Measurements from ENCODE around the gene RPL14.
"Not testable (repeated sequence)": the region's sequence is repeated elsewhere in the genome, so short reads cannot be mapped to it uniquely, and the experiment has no call there.

RPL14 gene

DNA sequence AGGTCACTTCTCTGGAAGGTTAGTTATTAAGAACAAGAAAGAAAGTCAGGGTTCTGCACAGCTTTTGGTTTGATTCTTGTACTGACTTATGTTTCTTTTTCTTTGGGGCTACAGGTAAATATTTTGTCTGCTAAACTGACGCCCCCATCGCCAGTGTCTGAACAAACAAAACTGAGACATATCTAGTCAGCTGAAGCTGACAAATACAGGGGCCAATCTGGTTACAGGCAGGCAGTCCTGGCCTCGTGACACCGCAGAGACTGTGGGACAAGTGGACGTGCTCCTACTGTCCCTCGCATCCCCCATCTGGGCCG lies 4.6 kb upstream of the RPL14 start:
- TF ChIP-seq, protein P1, sequence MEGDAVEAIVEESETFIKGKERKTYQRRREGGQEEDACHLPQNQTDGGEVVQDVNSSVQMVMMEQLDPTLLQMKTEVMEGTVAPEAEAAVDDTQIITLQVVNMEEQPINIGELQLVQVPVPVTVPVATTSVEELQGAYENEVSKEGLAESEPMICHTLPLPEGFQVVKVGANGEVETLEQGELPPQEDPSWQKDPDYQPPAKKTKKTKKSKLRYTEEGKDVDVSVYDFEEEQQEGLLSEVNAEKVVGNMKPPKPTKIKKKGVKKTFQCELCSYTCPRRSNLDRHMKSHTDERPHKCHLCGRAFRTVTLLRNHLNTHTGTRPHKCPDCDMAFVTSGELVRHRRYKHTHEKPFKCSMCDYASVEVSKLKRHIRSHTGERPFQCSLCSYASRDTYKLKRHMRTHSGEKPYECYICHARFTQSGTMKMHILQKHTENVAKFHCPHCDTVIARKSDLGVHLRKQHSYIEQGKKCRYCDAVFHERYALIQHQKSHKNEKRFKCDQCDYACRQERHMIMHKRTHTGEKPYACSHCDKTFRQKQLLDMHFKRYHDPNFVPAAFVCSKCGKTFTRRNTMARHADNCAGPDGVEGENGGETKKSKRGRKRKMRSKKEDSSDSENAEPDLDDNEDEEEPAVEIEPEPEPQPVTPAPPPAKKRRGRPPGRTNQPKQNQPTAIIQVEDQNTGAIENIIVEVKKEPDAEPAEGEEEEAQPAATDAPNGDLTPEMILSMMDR (IDR thresholded peaks at IDR 0.05; ENCODE audit: insufficient read depth, low read depth, low read length, missing control alignments): no peak
- H3K4me3 ChIP-seq (ENCODE audit: low read length): peak overlapping the region; percentile 80
- DNase-seq (ENCODE audit: low read depth): no peak

DNA sequence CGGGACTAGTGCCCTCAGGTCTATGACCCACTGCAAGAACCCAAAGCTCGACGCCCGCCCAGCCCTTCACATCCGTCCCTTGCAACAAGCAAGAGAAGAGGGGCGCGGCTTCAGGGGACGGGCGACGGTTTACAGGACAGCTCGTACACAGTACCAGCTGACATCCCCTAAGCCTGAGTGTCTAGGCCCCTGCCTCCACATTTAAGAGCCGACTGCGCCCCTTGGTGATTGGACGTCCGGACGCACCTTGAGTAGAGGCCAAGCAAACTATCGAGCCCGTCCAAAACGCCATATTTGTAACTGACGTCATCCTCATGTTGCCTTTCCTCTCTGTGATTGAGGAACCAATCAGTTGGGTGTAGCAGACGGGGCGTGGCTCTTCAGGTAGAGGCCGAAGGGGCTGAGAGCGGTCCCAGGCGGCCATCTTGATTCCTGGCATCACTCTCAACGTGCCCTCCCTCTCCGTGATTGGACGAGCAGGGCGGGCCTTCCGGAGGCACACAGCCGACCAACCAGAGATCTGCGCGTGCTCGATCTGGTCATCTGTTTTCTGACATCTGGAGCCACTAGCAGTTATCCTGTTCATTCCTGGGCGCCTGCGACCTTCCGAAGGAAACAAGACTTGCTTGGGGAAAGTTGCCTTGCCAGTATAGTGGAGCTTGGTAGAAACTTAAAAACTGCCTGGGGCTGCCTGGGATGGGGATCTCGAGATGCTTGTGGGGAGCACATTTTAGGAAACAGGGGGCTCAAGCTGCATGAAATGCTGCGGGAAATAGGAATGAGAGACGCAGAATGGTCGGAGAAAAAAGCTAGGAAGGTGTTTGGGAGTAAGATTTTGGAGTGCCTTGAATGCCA lies 4.0 kb upstream of the RPL14 start:
- TF ChIP-seq, protein P1 (IDR thresholded peaks at IDR 0.05; ENCODE audit: insufficient read depth, low read depth, low read length, missing control alignments): no peak
- H3K4me3 ChIP-seq (ENCODE audit: low read length): peak overlapping the region; percentile 80
- peak; percentile 99 for DNase-seq (ENCODE audit: low read depth)

DNA sequence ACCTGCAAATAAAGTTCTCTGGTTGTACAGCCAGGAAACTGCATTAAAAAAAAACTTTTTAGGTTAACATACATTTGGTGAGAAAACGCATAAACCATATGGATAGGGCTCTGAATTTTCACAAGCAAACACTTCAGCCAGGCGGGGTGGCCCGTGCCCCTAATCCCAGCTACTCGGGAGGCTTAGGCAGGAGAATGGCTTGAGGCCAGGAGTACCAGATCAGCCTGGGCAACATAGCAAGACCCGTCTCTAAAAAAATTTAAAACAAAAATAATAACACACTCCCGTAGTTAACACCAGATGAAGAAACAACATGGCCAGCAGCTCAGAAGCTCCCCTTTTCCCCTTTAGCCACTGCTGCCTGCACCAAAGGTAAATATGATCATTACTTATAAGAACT lies 3.2 kb upstream of the RPL14 start:
- TF ChIP-seq, protein P1 (IDR thresholded peaks at IDR 0.05; ENCODE audit: insufficient read depth, low read depth, low read length, missing control alignments): no peak
- no peak for DNase-seq (ENCODE audit: low read depth)
- peak overlapping the region; percentile 80 for H3K4me3 ChIP-seq (ENCODE audit: low read length)

DNA sequence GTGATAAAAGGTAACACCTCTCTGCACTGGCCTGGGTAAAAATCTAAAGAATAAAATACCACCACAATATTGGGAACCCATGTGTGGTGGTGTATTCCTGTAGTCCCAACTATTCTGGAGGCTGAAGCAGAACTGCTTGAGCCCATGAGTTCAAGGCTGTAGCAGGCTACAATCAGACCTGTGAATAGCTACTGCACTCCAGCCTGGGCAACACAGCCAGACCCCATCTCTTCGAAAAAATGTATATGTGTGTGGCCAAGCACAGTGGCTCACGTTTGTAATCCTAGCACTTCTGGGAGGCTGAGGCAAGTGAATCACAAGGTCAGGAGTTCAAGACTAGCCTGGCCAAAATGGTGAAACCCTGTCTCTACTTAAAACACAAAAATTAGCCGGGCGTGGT lies 1.8 kb upstream of the RPL14 start:
- DNase-seq (ENCODE audit: low read depth): no peak
- TF ChIP-seq, protein P1 (IDR thresholded peaks at IDR 0.05; ENCODE audit: insufficient read depth, low read depth, low read length, missing control alignments): no peak
- H3K4me3 ChIP-seq (ENCODE audit: low read length): no peak overlapping the region

DNA sequence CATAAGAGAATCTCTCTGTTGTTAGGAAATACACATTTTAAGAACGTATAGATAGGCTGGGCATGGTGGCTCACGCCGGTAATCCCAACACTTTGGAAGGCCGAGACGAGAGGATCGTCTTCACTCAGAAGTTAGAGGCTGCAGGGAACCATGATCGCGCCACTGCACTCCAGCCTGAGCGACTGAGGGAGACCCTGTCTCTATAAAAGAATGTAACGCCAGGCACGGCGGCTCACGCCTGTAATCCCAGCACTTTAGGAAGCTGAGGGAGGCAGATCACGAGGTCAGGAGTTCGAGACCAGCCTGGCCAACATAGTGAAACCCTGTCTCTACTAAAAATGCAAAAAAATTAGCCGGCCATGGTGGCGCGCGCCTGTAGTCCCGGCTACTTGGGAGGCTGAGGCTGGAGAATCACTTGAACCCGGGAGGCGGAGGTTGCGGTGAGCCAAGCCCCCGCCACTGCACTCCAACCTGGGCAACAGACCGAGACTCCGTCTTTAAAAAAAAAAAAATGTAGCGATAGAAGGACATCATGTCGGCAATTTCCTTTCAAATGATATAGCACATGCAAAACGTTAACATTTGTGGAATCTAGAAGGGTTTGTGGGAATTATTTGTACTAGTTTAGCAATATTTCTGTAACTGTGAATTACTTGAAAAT lies 730 bp upstream of the RPL14 start:
- H3K4me3 ChIP-seq (ENCODE audit: low read length): peak overlapping the region; percentile 99
- TF ChIP-seq, protein P1 (IDR thresholded peaks at IDR 0.05; ENCODE audit: insufficient read depth, low read depth, low read length, missing control alignments): no peak
- DNase-seq (ENCODE audit: low read depth): no peak

DNA sequence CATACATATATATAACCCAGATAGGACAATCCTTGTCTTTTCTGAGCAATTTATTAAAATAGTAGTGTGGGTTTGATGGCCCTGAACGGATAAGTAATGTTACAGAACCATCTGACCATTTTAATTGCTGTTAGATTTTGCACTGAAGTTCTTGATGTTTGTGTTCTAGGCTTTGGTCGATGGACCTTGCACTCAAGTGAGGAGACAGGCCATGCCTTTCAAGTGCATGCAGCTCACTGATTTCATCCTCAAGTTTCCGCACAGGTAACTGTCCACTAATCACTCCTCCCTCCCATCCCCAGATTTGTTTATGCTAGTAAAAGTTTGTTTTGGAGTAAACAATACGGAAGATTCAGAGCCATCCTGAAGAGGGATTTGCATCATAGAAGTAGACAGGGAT lies 1.3 kb downstream of the RPL14 start:
- TF ChIP-seq, protein P1 (IDR thresholded peaks at IDR 0.05; ENCODE audit: insufficient read depth, low read depth, low read length, missing control alignments): no peak
- H3K4me3 ChIP-seq (ENCODE audit: low read length): peak overlapping the region; percentile 99
- DNase-seq (ENCODE audit: low read depth): no peak

DNA sequence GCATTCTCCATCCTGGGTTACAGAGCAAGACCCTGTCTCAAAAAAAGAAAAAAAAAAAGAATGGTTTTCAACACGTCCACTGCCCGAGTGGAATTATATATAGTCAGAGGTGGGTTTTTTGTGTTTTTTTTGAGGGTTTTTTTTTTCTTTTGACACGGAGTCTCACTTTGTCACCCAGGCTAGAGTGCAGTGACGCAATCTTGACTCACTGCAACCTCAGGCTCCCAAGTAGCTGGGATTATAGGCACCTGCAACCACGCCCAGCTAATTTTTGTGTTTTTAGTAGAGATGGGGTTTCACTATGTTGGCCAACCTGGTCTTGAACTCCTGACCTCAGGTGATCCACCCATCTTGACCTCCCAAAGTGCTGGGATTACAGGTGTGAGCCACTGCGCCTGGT lies 3.3 kb downstream of the RPL14 start:
- DNase-seq (ENCODE audit: low read depth): peak; percentile 70
- H3K4me3 ChIP-seq (ENCODE audit: low read length): not testable (repeated sequence)

Measured in epithelial cell of esophagus (primary cell).